Measurements from ENCODE around the gene MORN2.
A peak's percentile ranks its signal among the peaks of the same experiment; 100 is the strongest.

MORN2 gene

DNA sequence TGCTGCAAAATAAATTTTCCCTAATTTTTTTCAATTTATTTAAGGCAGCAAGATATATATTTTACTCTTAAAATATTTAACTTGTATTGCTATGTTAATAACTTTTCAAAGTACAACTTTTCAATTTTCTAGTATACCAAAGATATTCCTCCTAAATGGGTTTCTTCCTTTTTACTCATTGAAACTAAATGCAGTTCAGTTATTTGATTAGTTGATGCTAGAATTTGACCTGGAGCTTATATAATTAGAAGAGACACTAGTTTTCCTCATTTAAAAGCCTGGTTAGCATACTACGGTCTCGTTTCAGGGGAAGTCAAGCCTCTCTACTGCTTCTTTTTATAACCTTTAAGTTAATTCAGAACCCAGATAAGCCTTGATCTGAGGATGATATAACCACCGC, 13.8 kb downstream of the MORN2 start, which contains the start of gene ARHGEF33:
TSS of gene ARHGEF33 (plus strand) at position 301 of the 400 bp plus-strand sequence. CDS start 29,573 bp downstream, outside the sequence.
- DNase-seq (ENCODE audit: low read depth, low spot score): no peak

GRCh38 chr2:38892819-38893218, 17.0 kb downstream of the MORN2 start:
- DNase-seq (ENCODE audit: low read depth, low spot score): no peak

- no peak for DNase-seq (ENCODE audit: low read depth, low spot score)
These were observed 22.5 kb downstream of the MORN2 start for GRCh38 chr2:38898256-38898655.

GRCh38 chr2:38900726-38901125, 24.9 kb downstream of the MORN2 start:
- DNase-seq (ENCODE audit: low read depth, low spot score): no peak

- DNase-seq (ENCODE audit: low read depth, low spot score): no peak
These were observed 29.5 kb downstream of the MORN2 start for GRCh38 chr2:38905251-38905650.

DNA sequence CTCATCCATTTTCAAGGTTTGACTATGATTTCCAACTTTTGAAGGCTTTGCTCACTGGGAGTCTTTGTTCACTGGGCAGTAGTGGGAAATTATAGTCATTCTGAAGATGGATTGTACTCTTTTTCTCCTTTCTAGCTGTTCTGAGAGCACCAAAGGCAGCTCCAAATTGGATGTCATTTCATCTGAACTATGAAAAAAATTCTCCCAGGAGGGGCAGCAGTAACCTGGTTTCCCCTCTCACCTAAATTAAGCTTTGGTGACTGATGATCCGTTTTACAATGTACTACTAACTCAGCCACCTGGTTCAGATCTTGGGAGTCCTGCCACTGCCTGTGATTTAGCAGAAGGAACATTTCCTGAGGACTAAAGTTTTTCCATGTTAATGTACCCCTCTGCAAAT, 31.5 kb downstream of the MORN2 start:
- DNase-seq (ENCODE audit: low read depth, low spot score): no peak

- DNase-seq (ENCODE audit: low read depth, low spot score): no peak
These were observed 32.2 kb downstream of the MORN2 start for GRCh38 chr2:38907743-38908562.

DNA sequence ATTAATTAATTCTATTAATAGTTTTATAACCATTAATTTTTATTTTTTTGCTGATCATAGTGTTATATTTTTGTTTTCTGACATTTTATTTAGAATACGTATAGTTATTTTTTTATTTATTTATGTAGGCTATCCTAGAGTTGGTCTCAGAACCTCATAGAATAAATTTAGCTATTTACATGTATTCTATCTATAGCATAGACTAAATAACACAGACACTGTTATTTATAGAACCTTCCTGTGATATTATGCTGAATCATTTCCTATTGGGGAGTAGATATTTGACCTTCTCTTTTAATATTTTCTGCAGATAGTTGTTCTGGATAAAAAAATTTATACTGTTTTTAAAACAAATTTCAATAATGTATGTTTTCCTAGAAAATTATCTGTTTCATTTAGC, 34.1 kb downstream of the MORN2 start:
- no peak for DNase-seq (ENCODE audit: low read depth, low spot score)

DNA sequence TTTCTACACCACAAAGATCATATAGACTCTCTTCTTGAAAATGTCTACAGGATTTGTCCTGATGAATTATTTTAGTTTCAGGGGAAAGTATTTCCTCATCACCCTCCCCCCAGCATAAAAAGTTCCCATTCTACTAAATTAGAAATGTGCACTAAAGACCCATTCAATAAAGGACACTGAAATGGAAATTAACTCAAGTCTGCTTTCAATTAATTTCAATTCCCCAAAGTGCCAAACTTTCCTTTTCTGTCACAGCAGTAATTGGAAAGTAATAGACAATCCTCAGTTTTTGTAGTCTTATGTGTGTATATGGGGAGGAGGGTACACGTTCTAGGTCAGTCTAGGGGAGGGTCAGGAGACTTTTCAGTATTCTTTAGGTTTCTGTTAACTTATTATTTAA, 35.4 kb downstream of the MORN2 start:
- DNase-seq (ENCODE audit: low read depth, low spot score): no peak

DNA sequence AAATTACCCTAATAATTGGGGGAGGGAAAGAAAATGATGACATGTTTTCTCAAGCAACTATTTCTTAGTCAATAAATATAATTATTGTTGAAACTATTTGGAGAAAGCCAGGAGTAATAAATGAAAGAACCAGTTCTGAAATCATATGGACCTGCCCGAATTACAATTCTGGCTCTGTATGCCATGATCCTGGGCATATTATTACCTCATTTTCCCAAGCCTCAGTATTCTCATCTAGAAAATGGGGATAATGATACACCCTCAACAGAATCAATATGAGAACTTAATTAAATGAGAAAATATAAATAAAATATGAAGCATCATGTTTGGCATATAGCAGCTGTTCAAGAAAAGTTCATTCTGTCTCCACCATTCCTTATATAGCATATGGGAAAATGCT, 36.8 kb downstream of the MORN2 start:
- no peak for DNase-seq (ENCODE audit: low read depth, low spot score)

- DNase-seq (ENCODE audit: low read depth, low spot score): no peak
These were observed 46.6 kb downstream of the MORN2 start for GRCh38 chr2:38922389-38922788.

- DNase-seq (ENCODE audit: low read depth, low spot score): no peak
These were observed 47.1 kb downstream of the MORN2 start for GRCh38 chr2:38922902-38923301.

DNA sequence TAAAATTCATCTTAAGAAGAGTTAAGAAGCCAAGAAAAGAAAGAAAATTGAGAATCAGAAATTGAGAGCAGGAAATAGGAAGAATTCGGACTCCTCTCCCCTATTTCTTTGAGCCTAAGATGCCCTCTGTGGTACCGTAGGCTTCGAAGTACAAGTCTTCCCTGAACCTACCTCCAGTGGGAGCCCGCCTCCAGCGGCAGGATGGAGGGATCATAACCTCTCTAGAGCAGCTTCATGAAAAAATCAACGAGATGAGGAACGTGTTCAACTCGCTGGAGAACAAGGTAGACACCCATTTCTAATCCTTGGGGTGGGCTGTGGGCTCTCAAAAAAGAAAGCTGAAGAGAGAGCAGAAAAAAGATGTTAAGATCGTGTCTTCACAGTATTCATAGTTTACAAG, 50.2 kb downstream of the MORN2 start:
- DNase-seq (ENCODE audit: low read depth, low spot score): peak; percentile 19

GRCh38 chr2:38930600-38930999, 54.8 kb downstream of the MORN2 start:
- no peak for DNase-seq (ENCODE audit: low read depth, low spot score)
